Astrocyte (in vitro differentiated cells and primary cell): ENCODE measurements around the gene TUBB6. TPM values are rescaled to one million over a fixed set of nuclear protein-coding genes. Genes with fewer than 3 reads are reported as not detected.
A peak's percentile ranks its signal among the peaks of the same experiment; 100 is the strongest.

Source experiments
- DNase-seq: peaks from one replicate; pipeline ENCODE4 v3.0.0-alpha.2; 2010; ENCODE audit warnings: low read depth
- FAIRE-seq: peaks from 2 replicates; lab custom pipeline; 2011; peaks lifted over from hg19 to GRCh38; lab: Jason Lieb, UNC
- H2AFZ ChIP-seq: 2 replicates; pipeline ENCODE4 v1.6.0; 2012; ENCODE audit warnings: low read depth, low read length, inconsistent platforms
- H3K27ac ChIP-seq: 2 replicates; pipeline ENCODE4 v1.5.1; 2011; ENCODE audit warnings: low read depth, low read length, inconsistent platforms
- H3K27me3 ChIP-seq: 2 replicates; pipeline ENCODE4 v1.6.0; 2011; ENCODE audit warnings: low read length, inconsistent platforms; ENCODE audit not compliant: insufficient read depth
- H3K36me3 ChIP-seq: 2 replicates; pipeline ENCODE4 v1.5.1; 2011; ENCODE audit warnings: low read length, inconsistent platforms; ENCODE audit not compliant: insufficient read depth
- H3K4me1 ChIP-seq: 2 replicates; pipeline ENCODE4 v1.5.1; 2011; ENCODE audit warnings: low read length, inconsistent platforms; ENCODE audit not compliant: insufficient read depth
- H3K4me2 ChIP-seq: 2 replicates; pipeline ENCODE4 v1.6.0; 2012; ENCODE audit warnings: low read length, inconsistent platforms
- H3K4me3 ChIP-seq: 2 replicates; pipeline ENCODE4 v1.5.1; 2011; ENCODE audit warnings: low read depth, mild to moderate bottlenecking, low read length, inconsistent platforms; ENCODE audit not compliant: insufficient read depth
- H3K79me2 ChIP-seq: 2 replicates; pipeline ENCODE4 v1.6.0; 2012; ENCODE audit warnings: mild to moderate bottlenecking, low read length, inconsistent platforms; ENCODE audit not compliant: insufficient read depth
- H3K9ac ChIP-seq: 2 replicates; pipeline ENCODE4 v1.6.0; 2012; ENCODE audit warnings: mild to moderate bottlenecking, low read length, inconsistent platforms
- H3K9me3 ChIP-seq: 2 replicates; pipeline ENCODE4 v1.5.1; 2012; ENCODE audit warnings: low read depth, mild to moderate bottlenecking, low read length, inconsistent platforms; ENCODE audit not compliant: insufficient read depth
- H4K20me1 ChIP-seq: 2 replicates; pipeline ENCODE4 v1.6.0; 2012; ENCODE audit warnings: low read length, inconsistent platforms; ENCODE audit not compliant: insufficient read depth
- H3K27ac Mint-ChIP-seq: one replicate; pipeline ENCODE4 v1.8.0; 2021; ENCODE audit warnings: mild to moderate bottlenecking, mixed read lengths; ENCODE audit not compliant: unreplicated experiment
- H3K27me3 Mint-ChIP-seq: one replicate; pipeline ENCODE4 v1.8.0; 2021; ENCODE audit warnings: low read depth, mixed read lengths; ENCODE audit not compliant: unreplicated experiment
- H3K36me3 Mint-ChIP-seq: one replicate; pipeline ENCODE4 v1.8.0; 2021; ENCODE audit warnings: low read depth, mixed read lengths; ENCODE audit not compliant: unreplicated experiment
- H3K4me1 Mint-ChIP-seq: one replicate; pipeline ENCODE4 v1.8.0; 2021; ENCODE audit warnings: low read depth, mixed read lengths; ENCODE audit not compliant: unreplicated experiment
- H3K4me3 Mint-ChIP-seq: one replicate; pipeline ENCODE4 v1.8.0; 2021; ENCODE audit warnings: mild to moderate bottlenecking, moderate library complexity, mixed read lengths; ENCODE audit not compliant: unreplicated experiment
- H3K9me3 Mint-ChIP-seq: one replicate; pipeline ENCODE4 v1.8.0; 2021; ENCODE audit warnings: mild to moderate bottlenecking, mixed read lengths; ENCODE audit not compliant: unreplicated experiment
- CTCF ChIP-seq: IDR thresholded peaks from 2 replicates; pipeline ENCODE4 v1.5.1; 2011; ENCODE audit warnings: low read depth, mild to moderate bottlenecking, inconsistent platforms, low read length, moderate library complexity; ENCODE audit not compliant: insufficient read depth
- EZH2 ChIP-seq: IDR thresholded peaks from 2 replicates; pipeline ENCODE4 v1.6.1; 2012; ENCODE audit warnings: mild to moderate bottlenecking, low read length, inconsistent platforms; ENCODE audit not compliant: insufficient read depth
- total RNA-seq: library from RNA; stranded (reverse); gene quantifications from 2 replicates; pipeline ENCODE4 v1.2.1, GENCODE V29; 2021

The TUBB6 gene
- total RNA-seq, 1 donor from 2014 or later = 528 TPM

GRCh38 chr18:12352188-12352587, 44.1 kb downstream of the TUBB6 start:
- Mint-ChIP-seq H3K9me3 (no peaks in the 10 kb centered on the region), H3K4me3 (no peak overlapping the region), H3K27ac (no peak overlapping the region), H3K27me3 (no peaks in the 10 kb centered on the region), H3K36me3 (peaks cover 9% of the 10 kb centered on the region), H3K4me1 (no peaks in the 10 kb centered on the region)
- no peak overlapping the region for H3K9ac ChIP-seq
- peaks cover 9% of the 10 kb centered on the region for H4K20me1 ChIP-seq
- H3K4me1 ChIP-seq = no peaks in the 10 kb centered on the region
- no peaks in the 10 kb centered on the region for H3K27me3 ChIP-seq
- DNase-seq (no peak), FAIRE-seq (no peak)
- H3K4me2 ChIP-seq = no peak overlapping the region
- peaks cover 25% of the 10 kb centered on the region for H3K36me3 ChIP-seq
- H3K27ac ChIP-seq = no peak overlapping the region
- no peak overlapping the region for H2AFZ ChIP-seq
- TF ChIP-seq CTCF (no peak), EZH2 (no peak)
- no peak overlapping the region for H3K4me3 ChIP-seq
- H3K9me3 ChIP-seq = no peaks in the 10 kb centered on the region
- H3K79me2 ChIP-seq = no peaks in the 10 kb centered on the region

DNA sequence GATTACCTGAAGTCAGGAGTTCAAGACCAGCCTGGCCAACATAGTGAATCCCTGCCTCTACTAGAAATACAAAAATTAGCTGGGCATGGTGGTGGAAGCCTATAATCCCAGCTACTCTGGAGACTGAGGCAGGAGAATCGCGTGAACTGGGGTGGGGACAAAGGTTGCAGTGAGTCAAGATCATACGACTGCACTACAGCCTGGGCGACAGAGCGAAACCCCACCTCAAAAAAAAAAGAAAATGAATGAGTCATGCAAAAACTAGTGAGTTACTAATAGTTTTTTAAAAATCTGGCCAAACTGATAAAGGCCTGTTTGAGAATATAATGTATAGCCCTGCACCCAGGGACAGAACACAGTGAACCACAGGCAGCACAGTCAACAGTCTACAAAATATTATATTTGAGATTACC, 51.5 kb downstream of the TUBB6 start:
- H3K79me2 ChIP-seq = peaks cover 16% of the 10 kb centered on the region
- peaks cover 5% of the 10 kb centered on the region for H3K4me1 ChIP-seq
- H4K20me1 ChIP-seq = peaks cover 14% of the 10 kb centered on the region
- no peak overlapping the region for H3K4me3 ChIP-seq
- peaks cover 41% of the 10 kb centered on the region for H3K36me3 ChIP-seq
- Mint-ChIP-seq H3K36me3 (peaks cover 8% of the 10 kb centered on the region), H3K27ac (no peak overlapping the region), H3K4me3 (no peak overlapping the region), H3K27me3 (no peaks in the 10 kb centered on the region), H3K9me3 (no peaks in the 10 kb centered on the region), H3K4me1 (peaks cover 12% of the 10 kb centered on the region)
- H3K27me3 ChIP-seq = no peaks in the 10 kb centered on the region
- H3K4me2 ChIP-seq = no peak overlapping the region
- FAIRE-seq (no peak), DNase-seq (peak; percentile 56)
- no peaks in the 10 kb centered on the region for H3K9me3 ChIP-seq
- no peak for TF ChIP-seq CTCF
- TF ChIP-seq EZH2 = no peak
- H3K9ac ChIP-seq = no peak overlapping the region
- no peak overlapping the region for H2AFZ ChIP-seq
- H3K27ac ChIP-seq = peak overlapping the region; percentile 45

- H3K79me2 ChIP-seq = peaks cover 31% of the 10 kb centered on the region
Measured at GRCh38 chr18:12361770-12362378, 53.8 kb downstream of the TUBB6 start.

More at GRCh38 chr18:12361770-12362378, 53.8 kb downstream of the TUBB6 start:
- H3K4me2 ChIP-seq = no peak overlapping the region
- Mint-ChIP-seq H3K4me3 (no peak overlapping the region), H3K27ac (no peak overlapping the region), H3K4me1 (peaks cover 12% of the 10 kb centered on the region), H3K27me3 (no peaks in the 10 kb centered on the region), H3K36me3 (peaks cover 14% of the 10 kb centered on the region), H3K9me3 (no peaks in the 10 kb centered on the region)
- no peaks in the 10 kb centered on the region for H3K27me3 ChIP-seq
- H3K36me3 ChIP-seq = peaks cover 41% of the 10 kb centered on the region
- DNase-seq (no peak), FAIRE-seq (no peak)
- H3K4me3 ChIP-seq = no peak overlapping the region
- peaks cover 5% of the 10 kb centered on the region for H3K4me1 ChIP-seq
- H2AFZ ChIP-seq = no peak overlapping the region
- no peak for TF ChIP-seq EZH2
- no peak for TF ChIP-seq CTCF
- H3K27ac ChIP-seq = no peak overlapping the region
- H3K9ac ChIP-seq = no peak overlapping the region
- H4K20me1 ChIP-seq = peaks cover 25% of the 10 kb centered on the region
- H3K9me3 ChIP-seq = no peaks in the 10 kb centered on the region
